HCT116 (cell line): ENCODE measurements around the gene KIF5C.

ENCODE experiments used
- CEBPB ChIP-seq: IDR thresholded peaks from 2 replicates; pipeline ENCODE4 v1.6.1; 2012; ENCODE audit warnings: low read depth
- CTCF ChIP-seq, 3 experiments: fragments of 200-600 bp in 1 of 3; sonication (generic) in 1 of 3; IDR thresholded peaks in 2 of 3; conservative IDR thresholded peaks in 1 of 3; 2 replicates each; pipeline ENCODE4 v1.5.1; 2012 to 2017; ENCODE audit warnings: low read depth in 2 of 3, low read length in 2 of 3, antibody characterized with exemption in 1 of 3, borderline replicate concordance in 1 of 3, control low read depth in 1 of 3, mild to moderate bottlenecking in 1 of 3, mixed read lengths in 1 of 3, mixed run types in 1 of 3, moderate library complexity in 1 of 3; ENCODE audit not compliant: insufficient read depth in 1 of 3
- EZH2 ChIP-seq: fragments of 200-600 bp; sonication (generic); IDR thresholded peaks from 2 replicates; pipeline ENCODE4 v1.6.1; 2017; ENCODE audit warnings: antibody characterized with exemption, mixed run types
- EZH2phosphoT487 ChIP-seq: fragments of 200-600 bp; IDR thresholded peaks from 2 replicates; pipeline ENCODE4 v1.6.1; 2018; ENCODE audit warnings: antibody characterized with exemption, borderline replicate concordance
- MAX ChIP-seq: IDR thresholded peaks from 2 replicates; pipeline ENCODE4 v1.6.1; 2012
- REST ChIP-seq: IDR thresholded peaks from 2 replicates; pipeline ENCODE4 v1.6.1; 2012; ENCODE audit warnings: low read depth
- ZBTB33 ChIP-seq: IDR thresholded peaks from 2 replicates; pipeline ENCODE4 v1.6.1; 2011; ENCODE audit warnings: mild to moderate bottlenecking, low read length, moderate library complexity; ENCODE audit not compliant: insufficient replicate concordance; ENCODE audit errors: extremely low read depth

GRCh38 chr2:148930046-148930775 is 55.2 kb downstream of the KIF5C start:
- TF ChIP-seq CTCF (IDR thresholded peaks at IDR 0.05 in 2 of 3, conservative IDR thresholded peaks at IDR 0.05 in 1 of 3; ENCODE audit: borderline replicate concordance in 1 of 3, insufficient read depth in 1 of 3, low read depth in 2 of 3, low read length in 2 of 3) (no peak), EZH2 (no peak), ZBTB33 (no peak), REST (no peak), MAX (no peak), CEBPB (no peak), EZH2phosphoT487 (no peak)
